ENCODE data around the gene ZNF629.

The ZNF629 gene

GRCh38 chr16:30793508-30794069 is 6.6 kb upstream of the ZNF629 start:
- Mint-ChIP-seq H3K36me3 (ENCODE audit: low read depth) (no peaks in the 10 kb centered on the region), H3K4me3 (no peak overlapping the region), H3K4me1 (no peaks in the 10 kb centered on the region), H3K27ac (no peak overlapping the region), H3K27me3 (ENCODE audit: low read depth, poor library complexity) (peaks cover 30% of the 10 kb centered on the region), H3K9me3 (no peaks in the 10 kb centered on the region)
- TF ChIP-seq CTCF (IDR thresholded peaks at IDR 0.05), result no peak
- no peak for DNase-seq

GRCh38 chr16:30787613-30788378 is 791 bp upstream of the ZNF629 start:
- no peaks in the 10 kb centered on the region for H3K9me3 Mint-ChIP-seq
- TF ChIP-seq CTCF (IDR thresholded peaks at IDR 0.05), result no peak
- peaks cover 8% of the 10 kb centered on the region for H3K36me3 Mint-ChIP-seq (ENCODE audit: low read depth)
- H3K4me1 Mint-ChIP-seq, result peaks cover 31% of the 10 kb centered on the region
- no peak overlapping the region for H3K27ac Mint-ChIP-seq
- peaks cover 25% of the 10 kb centered on the region for H3K27me3 Mint-ChIP-seq (ENCODE audit: low read depth, poor library complexity)
- peak overlapping the region; percentile 91 for H3K4me3 Mint-ChIP-seq
- DNase-seq, result no peak

- Mint-ChIP-seq H3K36me3 (ENCODE audit: low read depth) (peaks cover 18% of the 10 kb centered on the region), H3K27ac (peak overlapping the region; percentile 89), H3K4me3 (peak overlapping the region; percentile 90), H3K9me3 (no peaks in the 10 kb centered on the region), H3K4me1 (peaks cover 31% of the 10 kb centered on the region), H3K27me3 (ENCODE audit: low read depth, poor library complexity) (peaks cover 11% of the 10 kb centered on the region)
- no peak for TF ChIP-seq CTCF (IDR thresholded peaks at IDR 0.05)
- peak; percentile 68 for DNase-seq
Observed at GRCh38 chr16:30786115-30786935, 680 bp downstream of the ZNF629 start.

- Mint-ChIP-seq H3K27ac (peak overlapping the region; percentile 74), H3K36me3 (ENCODE audit: low read depth) (peaks cover 24% of the 10 kb centered on the region)
Observed at GRCh38 chr16:30785126-30786106, 1.6 kb downstream of the ZNF629 start.

More at GRCh38 chr16:30785126-30786106, 1.6 kb downstream of the ZNF629 start:
- TF ChIP-seq CTCF (IDR thresholded peaks at IDR 0.05), result no peak
- Mint-ChIP-seq H3K4me3 (peak overlapping the region; percentile 90), H3K4me1 (peaks cover 38% of the 10 kb centered on the region), H3K27me3 (ENCODE audit: low read depth, poor library complexity) (peaks cover 7% of the 10 kb centered on the region), H3K9me3 (no peaks in the 10 kb centered on the region)
- DNase-seq, result no peak
